Small intestine (tissue), 7 donors: Measurements from ENCODE around the gene SYTL3. TPM values are rescaled to one million over a fixed set of nuclear protein-coding genes. Genes with fewer than 3 reads are reported as not detected.
"Not testable (repeated sequence)": the region's sequence is repeated elsewhere in the genome, so short reads cannot be mapped to it uniquely, and the experiment has no call there.

ENCODE experiments used
- DNase-seq, 2 donors: peaks; one replicate each; pipeline versions ENCODE4 v3.0.0 to v3.0.0-alpha.2; 2013
- FAIRE-seq: peaks from 2 replicates; lab custom pipeline; 2012; peaks lifted over from hg19 to GRCh38; lab: Jason Lieb, UNC
- H3K27ac ChIP-seq, 3 donors: one replicate each; pipeline ENCODE4 v1.5.1; 2013; ENCODE audit warnings: low read length in 2 of 3, mild to moderate bottlenecking in 2 of 3, control low read depth in 1 of 3, inconsistent platforms in 1 of 3, low read depth in 1 of 3, moderate library complexity in 1 of 3
- H3K27me3 ChIP-seq, 3 donors: one replicate each; pipeline ENCODE4 v1.6.1; 2013; ENCODE audit warnings: low read length in 3 of 3, inconsistent platforms in 1 of 3; ENCODE audit not compliant: control insufficient read depth in 3 of 3, insufficient read depth in 3 of 3
- H3K36me3 ChIP-seq, 3 donors: one replicate each; pipeline ENCODE4 v1.6.1; 2013; ENCODE audit warnings: low read length in 3 of 3, inconsistent platforms in 1 of 3, low read depth in 1 of 3, mild to moderate bottlenecking in 1 of 3, moderate library complexity in 1 of 3; ENCODE audit not compliant: control insufficient read depth in 3 of 3, insufficient read depth in 2 of 3
- H3K4me1 ChIP-seq, 3 donors: one replicate each; pipeline ENCODE4 v1.6.1; 2013; ENCODE audit warnings: low read length in 2 of 3, inconsistent platforms in 1 of 3, low read depth in 1 of 3, mild to moderate bottlenecking in 1 of 3, moderate library complexity in 1 of 3; ENCODE audit not compliant: control insufficient read depth in 3 of 3, insufficient read depth in 2 of 3
- H3K4me3 ChIP-seq, 3 donors: one replicate each; pipeline ENCODE4 v1.5.1; 2013; ENCODE audit warnings: low read length in 3 of 3, control low read depth in 1 of 3, inconsistent platforms in 1 of 3, low read depth in 1 of 3, mild to moderate bottlenecking in 1 of 3, moderate library complexity in 1 of 3
- H3K9me3 ChIP-seq, 2 donors: one replicate each; pipeline ENCODE4 v1.6.1; 2013; ENCODE audit warnings: low read depth in 1 of 2, low read length in 1 of 2; ENCODE audit not compliant: control insufficient read depth in 2 of 2, insufficient read depth in 1 of 2
- WGBS, 3 donors: extraction: QIAGEN DNeasy Blood & Tissue Kit; methylation state at CpG; one replicate each; pipeline ENCODE4 v1.1.7; 2013; 5-methylcytosine and 5-hydroxymethylcytosine counted together
- polyA plus RNA-seq, 4 donors: library from polyadenylated mRNA; stranded (reverse) in 3 of 4; unstranded in 1 of 4; fragments of 200-250 nt in 3 of 4; fragments of 120-200 nt in 1 of 4; gene quantifications; one replicate each; pipeline versions ENCODE4 v1.2.1 to v1.2.3, GENCODE V29; 2013
- donor health status: healthy with polysubstance abuse.
- donor health status: control.
- donor health status: control.
- donor health status: Bipolar disorder and iron deficiency.
- donor health status: healthy.

Gene SYTL3
- polyA plus RNA-seq, 4 donors = 2.9 to 5.7 (median 4.4) TPM

DNA sequence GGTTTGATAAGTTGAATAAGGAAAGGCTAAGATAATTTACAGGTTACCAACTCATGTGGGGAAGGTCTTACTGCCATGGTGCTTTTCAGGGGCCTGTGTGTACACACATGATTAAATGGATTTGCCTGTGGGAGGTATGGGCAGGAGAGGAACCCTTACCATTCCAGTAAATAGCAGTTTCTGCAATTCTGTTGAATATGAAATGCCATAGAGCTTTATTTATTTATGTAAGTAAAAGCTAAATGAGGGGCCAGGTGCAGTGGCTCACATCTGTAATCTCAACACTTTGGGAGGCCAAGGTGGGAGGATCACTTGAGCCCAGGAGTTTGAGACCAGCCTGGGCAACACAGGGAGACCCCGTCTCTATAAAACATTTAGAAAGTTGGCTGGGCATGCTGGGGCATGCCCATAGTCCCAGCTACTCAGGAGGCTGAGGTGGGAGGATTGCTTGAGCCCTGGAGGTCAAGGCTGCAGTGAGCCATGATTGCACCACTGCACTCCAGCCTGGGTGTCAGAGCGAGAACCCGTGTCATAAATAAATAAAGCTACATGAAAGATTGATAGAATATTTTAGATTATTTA lies 17.2 kb upstream of the SYTL3 start:
- H3K27me3 ChIP-seq, DNase-seq, H3K4me3 ChIP-seq, H3K9me3 ChIP-seq, FAIRE-seq: not testable (repeated sequence)
- Histone ChIP-seq H3K36me3 (peaks cover 3 to 63% (median 17%) of the 10 kb centered on the region in 3 donors), H3K4me1 (peaks cover 0 to 19% (median 7%) of the 10 kb centered on the region in 3 donors), H3K27ac (peak overlapping the region in 2 of 3 donors; percentile 83 to 85)
- WGBS, 3 donors = 91 to 98% (median 93%) methylated on average over 3 of the region's 3 CpGs

DNA sequence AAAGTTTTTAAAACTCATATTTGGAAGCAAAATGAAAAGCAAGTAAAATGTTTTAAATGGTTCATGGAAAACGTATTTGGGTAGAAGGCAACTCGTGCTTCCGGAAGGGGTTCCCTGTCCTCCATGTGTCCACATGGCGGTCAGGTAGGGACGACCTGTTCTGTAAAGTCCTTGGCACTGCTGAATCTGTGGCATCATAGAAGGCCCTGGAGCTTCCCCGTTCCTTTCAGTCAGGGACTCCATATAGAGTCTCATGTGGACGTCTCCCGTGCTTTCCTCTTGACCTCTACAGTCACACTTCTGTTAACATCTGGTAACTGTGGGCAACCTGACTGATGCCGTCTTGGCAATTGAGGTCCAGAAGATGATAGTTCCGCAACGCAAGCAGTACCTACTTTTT lies 16.7 kb upstream of the SYTL3 start:
- Histone ChIP-seq H3K27ac (peak overlapping the region in 1 of 3 donors; percentile 18), H3K4me3 (no peak overlapping the region), H3K4me1 (peaks cover 0 to 19% (median 7%) of the 10 kb centered on the region in 3 donors), H3K9me3 (no peaks in the 10 kb centered on the region), H3K27me3 (no peaks in the 10 kb centered on the region), H3K36me3 (peaks cover 3 to 58% (median 16%) of the 10 kb centered on the region in 3 donors)
- no peak for FAIRE-seq
- DNase-seq = no peak
- 88 to 97% (median 97%) methylated on average over 11 of the region's 11 CpGs for WGBS, 3 donors

DNA sequence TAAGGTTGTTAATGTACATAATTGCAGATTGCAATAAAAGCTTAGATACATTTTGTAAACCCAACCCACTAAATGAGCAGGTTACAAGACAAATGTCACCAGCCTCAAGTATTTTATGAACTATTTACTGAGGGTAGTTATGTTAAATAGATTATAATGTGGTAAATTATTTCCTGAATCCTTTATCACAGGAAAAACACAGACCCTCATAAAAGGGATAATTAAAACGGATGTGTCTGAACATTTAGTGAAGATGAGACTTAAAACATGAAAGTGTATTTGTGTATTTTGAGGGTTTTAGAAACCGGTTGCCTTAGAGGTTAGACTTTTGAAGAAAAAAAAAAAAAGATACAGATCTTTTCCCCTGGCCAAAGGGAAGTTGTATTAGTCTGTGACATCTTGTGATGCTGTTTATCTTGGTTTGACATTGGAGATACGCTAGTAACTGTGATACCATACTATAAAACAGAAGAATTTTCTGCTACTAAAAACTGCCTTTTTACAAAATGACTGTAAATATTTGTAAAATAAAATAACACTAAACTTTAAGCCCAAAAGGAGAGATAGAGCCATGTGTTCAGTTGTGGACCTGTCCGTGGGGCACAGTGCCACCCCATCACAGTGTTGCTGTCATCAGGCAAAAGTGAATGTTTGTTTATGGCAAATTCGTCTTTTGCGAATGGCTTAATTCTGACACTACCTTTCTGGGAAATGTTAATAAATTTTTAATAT lies 15.0 kb upstream of the SYTL3 start:
- 69 to 75% (median 69%) methylated on average over 6 of the region's 6 CpGs for WGBS, 3 donors
- H3K27ac ChIP-seq = peak overlapping the region in 1 of 3 donors; percentile 5
- FAIRE-seq (no peak), DNase-seq (no peak)
- no peak overlapping the region for H3K4me3 ChIP-seq
- H3K27me3 ChIP-seq = no peaks in the 10 kb centered on the region
- H3K4me1 ChIP-seq = peaks cover 0 to 19% (median 7%) of the 10 kb centered on the region in 3 donors
- peaks cover 5 to 53% (median 12%) of the 10 kb centered on the region in 3 donors for H3K36me3 ChIP-seq
- no peaks in the 10 kb centered on the region for H3K9me3 ChIP-seq

DNA sequence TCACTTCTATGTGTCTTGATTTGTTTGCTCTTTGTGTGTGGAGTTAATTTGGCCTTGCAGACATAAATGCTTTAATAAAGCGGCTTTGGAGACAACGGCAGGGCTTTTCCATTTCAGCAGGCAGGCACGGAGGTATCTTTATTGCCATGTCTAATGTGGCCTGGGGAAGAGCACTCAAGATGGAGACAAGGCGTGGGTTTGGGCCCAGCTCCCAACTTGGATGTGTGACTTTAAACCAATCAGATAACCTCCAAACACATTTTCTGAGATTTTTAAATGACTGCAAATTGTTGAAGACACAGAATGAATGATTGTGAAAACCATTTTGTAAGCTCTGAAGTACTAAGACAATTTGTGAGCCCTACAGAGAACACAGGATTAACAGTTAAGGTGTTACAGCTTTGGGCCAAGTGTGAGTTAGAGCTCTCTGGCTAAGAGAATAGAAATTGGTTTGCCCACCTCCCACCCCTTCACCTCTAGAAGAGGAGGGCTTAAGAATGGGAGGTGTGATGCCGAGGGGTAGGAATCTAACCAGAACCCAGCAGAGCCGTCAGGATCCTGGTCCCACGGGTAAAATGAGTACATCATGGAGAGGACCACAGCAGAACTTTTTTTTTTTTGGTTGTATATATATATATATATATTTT lies 14.3 kb upstream of the SYTL3 start:
- Histone ChIP-seq H3K4me1 (peaks cover 2 to 17% (median 8%) of the 10 kb centered on the region in 3 donors), H3K9me3 (no peaks in the 10 kb centered on the region), H3K27me3 (no peaks in the 10 kb centered on the region), H3K4me3 (no peak overlapping the region), H3K36me3 (peaks cover 5 to 53% (median 16%) of the 10 kb centered on the region in 3 donors), H3K27ac (no peak overlapping the region)
- DNase-seq (no peak), FAIRE-seq (no peak)
- WGBS, 3 donors = 88 to 96% (median 90%) methylated on average over 7 of the region's 7 CpGs

DNA sequence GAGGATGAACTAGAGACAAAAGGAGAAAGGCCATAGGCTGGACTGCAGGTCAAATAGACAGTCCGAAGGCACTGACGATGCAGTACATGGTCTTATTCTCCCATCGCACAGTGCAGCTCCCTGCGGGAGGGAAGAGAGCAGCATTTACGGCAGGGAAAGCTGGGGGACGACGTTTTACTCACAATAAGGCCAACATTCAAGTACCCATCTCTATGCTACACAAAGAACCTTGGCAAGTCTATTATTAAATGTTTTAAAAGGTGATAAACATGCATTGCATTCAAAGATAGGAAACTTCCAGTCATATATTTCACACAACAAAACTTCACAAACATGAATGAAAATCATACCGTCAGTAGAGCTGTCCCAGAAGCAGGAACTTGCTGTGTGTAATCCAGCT lies 13.1 kb upstream of the SYTL3 start:
- Histone ChIP-seq H3K4me3 (no peak overlapping the region), H3K4me1 (peaks cover 3 to 6% (median 6%) of the 10 kb centered on the region in 3 donors), H3K27ac (no peak overlapping the region), H3K27me3 (no peaks in the 10 kb centered on the region), H3K9me3 (no peaks in the 10 kb centered on the region), H3K36me3 (peaks cover 5 to 45% (median 17%) of the 10 kb centered on the region in 3 donors)
- no peak for FAIRE-seq
- 93 to 96% (median 95%) methylated on average over 8 of the region's 8 CpGs for whole genome bisulfite sequencing, 3 donors
- DNase-seq = no peak

DNA sequence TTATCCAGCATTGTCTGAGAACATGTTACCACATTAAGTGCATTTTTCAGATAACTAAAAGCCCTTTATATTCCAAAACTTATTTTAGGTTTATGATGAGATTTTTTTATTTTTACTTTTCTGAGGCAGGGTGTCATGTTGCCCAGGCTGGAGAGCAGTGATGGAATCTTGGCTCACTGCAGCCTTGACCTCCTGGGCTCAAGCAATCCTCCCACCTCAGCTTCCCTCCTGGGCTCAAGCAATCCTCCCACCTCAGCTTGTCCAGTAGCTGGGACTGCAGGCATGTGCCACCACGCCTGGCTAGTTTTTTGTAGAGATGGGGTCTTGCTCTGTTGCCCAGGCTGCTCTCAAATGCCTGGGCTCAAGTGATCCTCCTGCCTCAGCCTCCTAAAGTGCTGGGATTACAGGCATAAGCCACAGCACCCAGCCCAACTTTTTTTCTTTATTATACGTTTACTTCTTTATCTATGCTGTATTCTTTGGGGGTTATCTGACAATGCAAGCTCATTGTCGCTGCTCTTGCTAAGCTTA lies 11.5 kb upstream of the SYTL3 start:
- no peak overlapping the region for H3K4me3 ChIP-seq
- 70 to 83% (median 82%) methylated on average over 3 of the region's 3 CpGs for WGBS, 3 donors
- no peaks in the 10 kb centered on the region for H3K9me3 ChIP-seq
- no peaks in the 10 kb centered on the region for H3K27me3 ChIP-seq
- DNase-seq = no peak
- no peak overlapping the region for H3K27ac ChIP-seq
- FAIRE-seq = no peak
- peaks cover 5 to 17% (median 8%) of the 10 kb centered on the region in 3 donors for H3K4me1 ChIP-seq
- H3K36me3 ChIP-seq = peaks cover 5 to 38% (median 17%) of the 10 kb centered on the region in 3 donors

DNA sequence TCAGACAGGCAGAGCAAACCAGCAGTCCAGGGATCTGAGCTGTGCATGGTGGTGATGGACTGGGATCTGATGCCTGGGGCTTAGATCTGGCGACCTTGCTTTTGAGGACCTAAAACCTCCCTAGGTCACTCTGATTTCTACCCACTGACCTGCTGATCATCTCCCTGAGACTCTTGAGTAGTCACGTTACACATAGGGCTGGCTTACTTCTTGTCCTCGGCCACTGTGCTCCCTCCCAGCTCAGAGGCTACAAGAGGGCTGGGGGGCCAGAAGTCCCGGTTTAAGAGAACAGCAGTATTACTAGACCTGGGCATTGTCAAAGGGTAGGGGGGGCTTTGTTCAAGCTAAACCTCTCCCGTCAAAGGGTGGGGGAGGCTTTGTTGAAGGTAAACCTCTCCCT lies 10.8 kb upstream of the SYTL3 start:
- DNase-seq (no peak), FAIRE-seq (no peak)
- WGBS, 3 donors = 85 to 93% (median 90%) methylated on average over 5 of the region's 5 CpGs
- Histone ChIP-seq H3K27me3 (no peaks in the 10 kb centered on the region), H3K4me1 (peaks cover 5 to 17% (median 8%) of the 10 kb centered on the region in 3 donors), H3K4me3 (no peak overlapping the region), H3K27ac (no peak overlapping the region), H3K36me3 (peaks cover 5 to 38% (median 17%) of the 10 kb centered on the region in 3 donors), H3K9me3 (no peaks in the 10 kb centered on the region)

DNA sequence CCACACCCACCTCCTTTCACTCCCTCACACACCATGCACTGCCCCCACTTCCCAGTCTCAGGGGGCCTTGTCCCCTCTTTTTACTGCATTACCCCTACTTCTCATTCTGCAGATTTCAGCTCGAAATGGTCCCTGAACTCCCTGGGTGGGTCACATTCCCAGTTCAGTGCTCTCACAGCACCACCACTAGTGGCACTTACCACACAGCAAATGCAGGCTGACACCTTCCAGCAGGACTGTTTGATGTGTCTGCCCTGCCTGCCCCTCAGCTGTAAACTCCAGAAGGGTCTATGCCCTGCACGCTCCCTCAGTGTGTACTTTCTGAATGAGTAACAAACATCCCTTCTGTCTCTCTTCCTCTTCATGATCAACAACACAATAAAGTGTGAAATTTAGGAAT lies 9.3 kb upstream of the SYTL3 start:
- Histone ChIP-seq H3K4me3 (no peak overlapping the region), H3K27ac (no peak overlapping the region), H3K36me3 (peaks cover 2 to 33% (median 15%) of the 10 kb centered on the region in 3 donors), H3K9me3 (no peaks in the 10 kb centered on the region), H3K27me3 (no peaks in the 10 kb centered on the region), H3K4me1 (peaks cover 5 to 22% (median 8%) of the 10 kb centered on the region in 3 donors)
- WGBS, 3 donors = 83 to 97% (median 90%) methylated on average over 2 of the region's 2 CpGs
- DNase-seq (no peak), FAIRE-seq (no peak)
